SK-N-SH treated with all-trans-retinoic acid at 6 μM for 48 hours (cell line): ENCODE results near the gene RCCD1.

Source experiments
- ATAC-seq: fragments of 200-7000 bp; cut with Tn5 transposase; 3 replicates; pipeline ENCODE4 v1.9.1; 2020; ENCODE audit warnings: mild to moderate bottlenecking, moderate library complexity
- ARNTL ChIP-seq: fragments of 450-650 bp; formaldehyde crosslinking; IDR thresholded peaks from 2 replicates; pipeline ENCODE4 v1.5.0; 2020; ENCODE audit warnings: low read depth, mild to moderate bottlenecking, moderate library complexity, borderline replicate concordance
- BACH2 ChIP-seq: fragments of 250-450 bp; sonication (Bioruptor Pico); IDR thresholded peaks from 2 replicates; pipeline ENCODE4 v1.9.0; 2021; ENCODE audit warnings: mild to moderate bottlenecking, borderline replicate concordance
- CREB5 ChIP-seq: fragments of 250-450 bp; sonication (Bioruptor Pico); IDR thresholded peaks from 2 replicates; pipeline ENCODE4 v1.5.1; 2020; ENCODE audit warnings: low read depth, mild to moderate bottlenecking, moderate library complexity
- CSDC2 ChIP-seq: fragments of 250-450 bp; sonication (Bioruptor Pico); IDR thresholded peaks from 2 replicates; pipeline ENCODE4 v1.5.0; 2020; ENCODE audit warnings: mild to moderate bottlenecking, moderate library complexity
- ESRRG ChIP-seq: fragments of 250-450 bp; sonication (Bioruptor Pico); IDR thresholded peaks from 2 replicates; pipeline ENCODE4 v1.6.1; 2021; ENCODE audit warnings: mild to moderate bottlenecking
- GLIS3 ChIP-seq: fragments of 250-450 bp; sonication (Bioruptor Pico); IDR thresholded peaks from 2 replicates; pipeline ENCODE4 v1.5.0; 2020; ENCODE audit warnings: mild to moderate bottlenecking, moderate library complexity
- ISL1 ChIP-seq: fragments of 250-450 bp; sonication (Bioruptor Pico); IDR thresholded peaks from 2 replicates; pipeline ENCODE4 v2.1.2; 2022; ENCODE audit warnings: mild to moderate bottlenecking, moderate library complexity
- OSR1 ChIP-seq: fragments of 250-450 bp; sonication (Bioruptor Pico); IDR thresholded peaks from 2 replicates; pipeline ENCODE4 v1.8.0; 2022; ENCODE audit warnings: moderate library complexity, mild to moderate bottlenecking, inconsistent platforms
- PPARA ChIP-seq: fragments of 250-450 bp; sonication (Bioruptor Pico); IDR thresholded peaks from 2 replicates; pipeline ENCODE4 v1.5.0; 2020; ENCODE audit warnings: mild to moderate bottlenecking, borderline replicate concordance
- RARB ChIP-seq: fragments of 250-450 bp; sonication (Bioruptor Pico); IDR thresholded peaks from 2 replicates; pipeline ENCODE4 v1.8.0; 2021; ENCODE audit warnings: mild to moderate bottlenecking, moderate library complexity
- SNAI2 ChIP-seq: fragments of 250-450 bp; sonication (Bioruptor Pico); IDR thresholded peaks from 2 replicates; pipeline ENCODE4 v1.5.0; 2020; ENCODE audit warnings: mild to moderate bottlenecking, moderate library complexity
- TCF4 ChIP-seq: fragments of 250-450 bp; sonication (Bioruptor Pico); IDR thresholded peaks from 2 replicates; pipeline ENCODE4 v1.8.0; 2021; ENCODE audit warnings: mild to moderate bottlenecking, moderate library complexity, borderline replicate concordance
- TOX ChIP-seq: fragments of 250-450 bp; sonication (Bioruptor Pico); IDR thresholded peaks from 2 replicates; pipeline ENCODE4 v1.8.0; 2021; ENCODE audit warnings: mild to moderate bottlenecking, moderate library complexity, borderline replicate concordance
- ZC3H10 ChIP-seq: fragments of 250-450 bp; sonication (Bioruptor Pico); IDR thresholded peaks from 2 replicates; pipeline ENCODE4 v1.5.1; 2021; ENCODE audit warnings: mild to moderate bottlenecking, moderate library complexity
- ZFP3 ChIP-seq: fragments of 250-450 bp; sonication (Bioruptor Pico); IDR thresholded peaks from 2 replicates; pipeline ENCODE4 v1.5.0; 2020; ENCODE audit warnings: mild to moderate bottlenecking, moderate library complexity
- ZFP30 ChIP-seq: fragments of 450-650 bp; formaldehyde crosslinking; IDR thresholded peaks from 2 replicates; pipeline ENCODE4 v1.5.0; 2022; ENCODE audit warnings: mild to moderate bottlenecking, moderate library complexity
- ZNF565 ChIP-seq: fragments of 450-650 bp; formaldehyde crosslinking; conservative IDR thresholded peaks from 2 replicates; pipeline ENCODE4 v1.5.0; 2020; ENCODE audit warnings: low read depth, mild to moderate bottlenecking, moderate library complexity
- ZNF70 ChIP-seq: fragments of 450-650 bp; formaldehyde crosslinking; IDR thresholded peaks from 2 replicates; pipeline ENCODE4 v1.5.0; 2020; ENCODE audit warnings: mild to moderate bottlenecking, moderate library complexity
- ZNF8 ChIP-seq: fragments of 450-650 bp; formaldehyde crosslinking; IDR thresholded peaks from 2 replicates; pipeline ENCODE4 v1.5.0; 2020; ENCODE audit warnings: mild to moderate bottlenecking, moderate library complexity
- TF ChIP-seq, protein P1 (sequence below): fragments of 250-450 bp; sonication (Bioruptor Pico); IDR thresholded peaks from 2 replicates; pipeline ENCODE4 v1.8.0; 2021; ENCODE audit warnings: low read depth, mild to moderate bottlenecking, moderate library complexity, borderline replicate concordance
- TF ChIP-seq, protein P2 (sequence below): fragments of 250-450 bp; sonication (Bioruptor Pico); IDR thresholded peaks from 2 replicates; pipeline ENCODE4 v1.5.1; 2021; ENCODE audit warnings: mild to moderate bottlenecking, moderate library complexity

RCCD1 gene

DNA sequence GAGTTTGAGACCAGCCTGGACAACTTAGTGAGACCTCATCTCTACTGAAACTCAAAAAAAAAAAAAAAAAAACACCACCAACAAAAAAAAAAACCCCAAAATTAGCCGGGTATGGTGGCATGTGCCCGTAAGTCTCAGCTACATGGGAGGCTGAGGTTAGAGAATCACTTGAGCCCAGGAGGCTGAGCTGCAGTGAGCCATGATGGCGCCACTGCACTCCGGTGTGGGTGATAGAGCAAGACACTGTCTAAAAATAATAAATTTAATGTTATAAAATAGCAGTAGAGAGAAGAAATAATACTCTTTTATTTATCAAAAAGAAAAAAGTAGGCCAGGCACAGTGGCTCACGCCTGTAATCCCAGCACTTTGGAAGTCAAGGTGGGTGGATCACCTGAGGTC, 17.4 kb downstream of the RCCD1 start:
- no peak for ATAC-seq
- TF ChIP-seq OSR1: no peak
- TF ChIP-seq, protein P1, sequence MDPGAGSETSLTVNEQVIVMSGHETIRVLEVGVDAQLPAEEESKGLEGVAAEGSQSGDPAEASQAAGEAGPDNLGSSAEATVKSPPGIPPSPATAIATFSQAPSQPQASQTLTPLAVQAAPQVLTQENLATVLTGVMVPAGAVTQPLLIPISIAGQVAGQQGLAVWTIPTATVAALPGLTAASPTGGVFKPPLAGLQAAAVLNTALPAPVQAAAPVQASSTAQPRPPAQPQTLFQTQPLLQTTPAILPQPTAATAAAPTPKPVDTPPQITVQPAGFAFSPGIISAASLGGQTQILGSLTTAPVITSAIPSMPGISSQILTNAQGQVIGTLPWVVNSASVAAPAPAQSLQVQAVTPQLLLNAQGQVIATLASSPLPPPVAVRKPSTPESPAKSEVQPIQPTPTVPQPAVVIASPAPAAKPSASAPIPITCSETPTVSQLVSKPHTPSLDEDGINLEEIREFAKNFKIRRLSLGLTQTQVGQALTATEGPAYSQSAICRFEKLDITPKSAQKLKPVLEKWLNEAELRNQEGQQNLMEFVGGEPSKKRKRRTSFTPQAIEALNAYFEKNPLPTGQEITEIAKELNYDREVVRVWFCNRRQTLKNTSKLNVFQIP: no peak
- no peak for TF ChIP-seq BACH2
- no peak for TF ChIP-seq TOX (CRISPR knock-in tag)
- TF ChIP-seq ZNF8: no peak
- TF ChIP-seq GLIS3 (CRISPR knock-in tag): no peak
- TF ChIP-seq CSDC2 (CRISPR knock-in tag): no peak
- TF ChIP-seq ZC3H10 (CRISPR knock-in tag): no peak
- no peak for TF ChIP-seq ZFP3

GRCh38 chr15:90974216-90974615, 19.5 kb downstream of the RCCD1 start:
- TF ChIP-seq ISL1 (CRISPR knock-in tag) (no peak), SNAI2 (CRISPR knock-in tag) (no peak), CREB5 (no peak), ARNTL (CRISPR knock-in tag) (no peak), ZNF565 (no peak), ZFP3 (no peak)
- TF ChIP-seq, all 23 proteins: peak for 0
- ATAC-seq: no peak

DNA sequence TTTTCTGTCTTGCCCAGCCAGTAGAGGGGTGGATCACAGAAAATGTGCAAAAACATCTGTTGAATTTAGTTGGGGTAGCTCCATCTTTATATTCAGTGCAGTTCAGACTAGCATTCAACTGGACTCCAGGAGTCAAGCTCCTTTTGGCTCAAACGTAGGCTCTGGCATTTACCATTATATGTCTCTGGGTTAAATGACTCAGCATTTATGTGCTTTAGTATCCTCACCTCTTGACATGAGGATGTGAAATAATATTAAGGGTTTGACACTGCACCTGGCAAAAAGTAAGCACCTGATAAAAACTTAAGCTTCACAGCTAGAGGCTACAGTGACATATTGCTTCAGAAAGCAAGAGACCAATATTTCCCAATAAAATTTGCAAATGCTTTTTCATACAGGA, 24.9 kb downstream of the RCCD1 start:
- ATAC-seq: no peak
- TF ChIP-seq ZFP30 (CRISPR knock-in tag): no peak
- TF ChIP-seq RARB (CRISPR knock-in tag): no peak
- no peak for TF ChIP-seq ARNTL (CRISPR knock-in tag)
- TF ChIP-seq ZNF70: no peak
- no peak for TF ChIP-seq ZC3H10 (CRISPR knock-in tag)
- TF ChIP-seq GLIS3 (CRISPR knock-in tag): no peak
- TF ChIP-seq CREB5: no peak
- no peak for TF ChIP-seq OSR1
- no peak for TF ChIP-seq SNAI2 (CRISPR knock-in tag)
- TF ChIP-seq ZNF8: no peak
- TF ChIP-seq BACH2: no peak
- no peak for TF ChIP-seq ZFP3
- no peak for TF ChIP-seq CSDC2 (CRISPR knock-in tag)
- TF ChIP-seq, protein P1: no peak
- TF ChIP-seq ESRRG: no peak
- no peak for TF ChIP-seq ZNF565
- TF ChIP-seq TCF4 (CRISPR knock-in tag): no peak
- TF ChIP-seq, protein P2, sequence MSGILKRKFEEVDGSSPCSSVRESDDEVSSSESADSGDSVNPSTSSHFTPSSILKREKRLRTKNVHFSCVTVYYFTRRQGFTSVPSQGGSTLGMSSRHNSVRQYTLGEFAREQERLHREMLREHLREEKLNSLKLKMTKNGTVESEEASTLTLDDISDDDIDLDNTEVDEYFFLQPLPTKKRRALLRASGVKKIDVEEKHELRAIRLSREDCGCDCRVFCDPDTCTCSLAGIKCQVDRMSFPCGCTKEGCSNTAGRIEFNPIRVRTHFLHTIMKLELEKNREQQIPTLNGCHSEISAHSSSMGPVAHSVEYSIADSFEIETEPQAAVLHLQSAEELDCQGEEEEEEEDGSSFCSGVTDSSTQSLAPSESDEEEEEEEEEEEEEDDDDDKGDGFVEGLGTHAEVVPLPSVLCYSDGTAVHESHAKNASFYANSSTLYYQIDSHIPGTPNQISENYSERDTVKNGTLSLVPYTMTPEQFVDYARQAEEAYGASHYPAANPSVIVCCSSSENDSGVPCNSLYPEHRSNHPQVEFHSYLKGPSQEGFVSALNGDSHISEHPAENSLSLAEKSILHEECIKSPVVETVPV (CRISPR knock-in tag): no peak

DNA sequence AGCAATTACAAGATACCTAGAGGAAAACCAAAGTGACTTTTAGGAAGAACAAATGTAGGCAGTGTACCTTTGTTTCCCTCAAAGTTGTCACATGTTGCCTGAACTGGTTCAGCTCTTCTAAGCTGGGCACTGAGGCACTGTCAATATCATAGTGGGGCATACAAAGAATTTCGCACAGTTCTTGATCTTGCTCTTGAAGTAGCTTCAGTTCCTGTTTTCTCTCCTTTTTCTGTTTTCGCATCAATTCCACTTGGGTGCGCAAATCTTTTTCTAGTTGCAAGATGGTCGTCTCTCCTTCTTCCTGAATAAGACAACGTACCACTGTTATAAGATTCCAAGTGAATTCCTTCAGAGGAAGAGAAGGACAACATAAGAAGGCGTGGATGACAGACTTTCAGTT, 27.0 kb downstream of the RCCD1 start:
- no peak for TF ChIP-seq ZC3H10 (CRISPR knock-in tag)
- no peak for ATAC-seq

GRCh38 chr15:90982135-90982534, 27.5 kb downstream of the RCCD1 start:
- no peak for ATAC-seq
- TF ChIP-seq TOX (CRISPR knock-in tag): no peak
- TF ChIP-seq CREB5: no peak
- TF ChIP-seq ZC3H10 (CRISPR knock-in tag): no peak
- no peak for TF ChIP-seq PPARA (CRISPR knock-in tag)
- no peak for TF ChIP-seq ZFP3
